ENCODE data around the gene PLIN3. TPM values are rescaled to one million over a fixed set of nuclear protein-coding genes. Genes with fewer than 3 reads are reported as not detected.

Gene PLIN3
- total and polyA plus RNA-seq, 2 donors (not counting 1 experiment from before 2014, with no cell fraction given), result 27.6 to 34.3 TPM

DNA sequence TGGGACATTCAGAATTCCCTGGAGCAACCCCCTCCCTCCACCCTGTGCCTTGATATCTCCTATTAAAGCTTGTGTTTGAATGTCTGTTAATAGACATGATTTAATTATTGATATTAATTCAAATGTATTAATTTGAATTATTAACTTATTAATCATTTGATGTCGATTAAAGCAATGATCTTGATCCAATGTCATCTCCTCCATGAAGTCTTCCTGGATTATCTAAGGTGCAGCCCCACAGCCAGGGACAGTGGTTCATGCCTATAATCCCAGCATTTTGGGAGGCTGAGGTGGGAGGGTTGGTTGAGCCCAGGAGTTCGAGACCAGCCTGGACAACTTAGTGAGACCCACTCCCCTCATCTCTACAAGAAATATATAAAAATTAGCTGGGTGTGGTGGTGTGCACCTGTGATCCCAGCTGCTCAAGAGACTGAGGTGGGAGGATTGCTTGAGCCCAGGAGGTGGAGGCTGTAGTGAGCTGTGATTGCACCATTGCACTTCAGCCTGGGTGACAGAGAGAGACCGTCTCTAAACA, 66.3 kb downstream of the PLIN3 start:
- Histone ChIP-seq H3K9me3 (ENCODE audit: control extremely low read depth in 1 of 3, control insufficient read depth in 2 of 3, insufficient read depth in 1 of 3, low read length in 2 of 3) (no peaks in the 10 kb centered on the region), H3K36me3 (replicated peaks in 1 of 2; ENCODE audit: control extremely low read depth in 1 of 2, control insufficient read depth in 1 of 2, extremely low read depth in 1 of 2, insufficient read depth in 2 of 2, low read length in 1 of 2) (peaks cover 0 to 15% of the 10 kb centered on the region in 2 experiments), H3K4me1 (ENCODE audit: control insufficient read depth in 2 of 2, insufficient read depth in 2 of 2, low read length in 2 of 2) (peaks cover 0 to 6% of the 10 kb centered on the region in 2 donors), H3K27me3 (replicated peaks in 1 of 4; ENCODE audit: control extremely low read depth in 1 of 4, control insufficient read depth in 3 of 4, insufficient read depth in 4 of 4, low read length in 3 of 4) (no peaks in the 10 kb centered on the region), H3K4me3 (ENCODE audit: control extremely low read depth in 1 of 5, extremely low read depth in 1 of 5, insufficient read depth in 1 of 5, low read depth in 2 of 5, low read length in 4 of 5) (no peak overlapping the region), H3K4me2 (replicated peaks; ENCODE audit: low read depth, low read length, poor library complexity, severe bottlenecking) (no peak overlapping the region), H4K20me1 (ENCODE audit: control insufficient read depth, insufficient read depth, low read length, poor library complexity, severe bottlenecking) (no peaks in the 10 kb centered on the region), H2AFZ (ENCODE audit: insufficient read depth, low read depth, low read length, poor library complexity, severe bottlenecking) (no peak overlapping the region), H3K9ac (ENCODE audit: low read length) (no peak overlapping the region), H3K27ac (ENCODE audit: low read length in 2 of 2) (no peak overlapping the region), H3K79me2 (ENCODE audit: control insufficient read depth, insufficient read depth, low read length) (peaks cover 50% of the 10 kb centered on the region)
- WGBS (ENCODE audit: insufficient coverage), result no CpG with 5 or more reads among the region's 3 CpGs
- H3K9me3 Mint-ChIP-seq (ENCODE audit: insufficient read depth), result no peaks in the 10 kb centered on the region
- intact Hi-C loops (cut with micrococcal nuclease), result no loop called here
- TF ChIP-seq CTCF (IDR thresholded peaks at IDR 0.05), result no peak
- no peak for TF ChIP-seq EZH2 (IDR thresholded peaks at IDR 0.05; ENCODE audit: borderline replicate concordance, insufficient read depth, low read depth, low read length, poor library complexity, severe bottlenecking)
- POLR2A ChIA-PET, result no interaction called here
- DNase-seq (no peak), ATAC-seq (ENCODE audit: low read depth) (no peak)
- H3K27me3 Mint-ChIP-seq, result no peaks in the 10 kb centered on the region
- H3K4me1 Mint-ChIP-seq, result peaks cover 8% of the 10 kb centered on the region
- no peak overlapping the region for H3K27ac Mint-ChIP-seq
- CTCF ChIA-PET, result interaction anchor here (0.9 to 4.3 kb wide), 4 partner anchors 9 to 169 kb away, joined by 3 to 33 read pairs (median 6); no protein-coding TSS in a partner anchor
- no peak overlapping the region for H3K4me3 Mint-ChIP-seq

GRCh38 chr19:4800591-4801081, 66.8 kb downstream of the PLIN3 start:
- H2AFZ ChIP-seq (ENCODE audit: insufficient read depth, low read depth, low read length, poor library complexity, severe bottlenecking), result no peak overlapping the region
- POLR2A ChIA-PET, result no interaction called here
- intact Hi-C loops (cut with micrococcal nuclease), result no loop called here
- Mint-ChIP-seq H3K27me3 (no peaks in the 10 kb centered on the region), H3K9me3 (ENCODE audit: insufficient read depth) (no peaks in the 10 kb centered on the region), H3K4me3 (no peak overlapping the region), H3K4me1 (peaks cover 9% of the 10 kb centered on the region), H3K27ac (no peak overlapping the region)
- peaks cover 0 to 6% of the 10 kb centered on the region in 2 donors for H3K4me1 ChIP-seq (ENCODE audit: control insufficient read depth in 2 of 2, insufficient read depth in 2 of 2, low read length in 2 of 2)
- no peak for TF ChIP-seq CTCF (IDR thresholded peaks at IDR 0.05)
- H3K36me3 ChIP-seq (replicated peaks in 1 of 2; ENCODE audit: control extremely low read depth in 1 of 2, control insufficient read depth in 1 of 2, extremely low read depth in 1 of 2, insufficient read depth in 2 of 2, low read length in 1 of 2), result peaks cover 0 to 15% of the 10 kb centered on the region in 2 experiments
- no peak overlapping the region for H3K9ac ChIP-seq (ENCODE audit: low read length)
- peaks cover 55% of the 10 kb centered on the region for H3K79me2 ChIP-seq (ENCODE audit: control insufficient read depth, insufficient read depth, low read length)
- H3K9me3 ChIP-seq (ENCODE audit: control extremely low read depth in 1 of 3, control insufficient read depth in 2 of 3, insufficient read depth in 1 of 3, low read length in 2 of 3), result no peaks in the 10 kb centered on the region
- H3K4me2 ChIP-seq (replicated peaks; ENCODE audit: low read depth, low read length, poor library complexity, severe bottlenecking), result no peak overlapping the region
- H3K27me3 ChIP-seq (replicated peaks in 1 of 4; ENCODE audit: control extremely low read depth in 1 of 4, control insufficient read depth in 3 of 4, insufficient read depth in 4 of 4, low read length in 3 of 4), result no peaks in the 10 kb centered on the region
- 92% methylated on average over 20 of the region's 23 CpGs for WGBS (ENCODE audit: insufficient coverage)
- DNase-seq (no peak), ATAC-seq (ENCODE audit: low read depth) (no peak)
- CTCF ChIA-PET, result interaction anchor here (0.6 to 4.3 kb wide), 5 partner anchors 9 to 170 kb away, joined by 3 to 33 read pairs (median 4); no protein-coding TSS in a partner anchor
- no peak overlapping the region for H3K27ac ChIP-seq (ENCODE audit: low read length in 2 of 2)
- H4K20me1 ChIP-seq (ENCODE audit: control insufficient read depth, insufficient read depth, low read length, poor library complexity, severe bottlenecking), result no peaks in the 10 kb centered on the region
- no peak overlapping the region for H3K4me3 ChIP-seq (ENCODE audit: control extremely low read depth in 1 of 5, extremely low read depth in 1 of 5, insufficient read depth in 1 of 5, low read depth in 2 of 5, low read length in 4 of 5)
